NCI-H345 (cell line): ENCODE measurements around the gene BAHCC1.
A peak's percentile ranks its signal among the peaks of the same experiment; 100 is the strongest.
"Not testable (repeated sequence)": the region's sequence is repeated elsewhere in the genome, so short reads cannot be mapped to it uniquely, and the experiment has no call there.

Experiments
- DNase-seq: peaks from one replicate; lab custom pipeline; 2025; lab: John Stamatoyannopoulos, UW

BAHCC1 gene

DNA sequence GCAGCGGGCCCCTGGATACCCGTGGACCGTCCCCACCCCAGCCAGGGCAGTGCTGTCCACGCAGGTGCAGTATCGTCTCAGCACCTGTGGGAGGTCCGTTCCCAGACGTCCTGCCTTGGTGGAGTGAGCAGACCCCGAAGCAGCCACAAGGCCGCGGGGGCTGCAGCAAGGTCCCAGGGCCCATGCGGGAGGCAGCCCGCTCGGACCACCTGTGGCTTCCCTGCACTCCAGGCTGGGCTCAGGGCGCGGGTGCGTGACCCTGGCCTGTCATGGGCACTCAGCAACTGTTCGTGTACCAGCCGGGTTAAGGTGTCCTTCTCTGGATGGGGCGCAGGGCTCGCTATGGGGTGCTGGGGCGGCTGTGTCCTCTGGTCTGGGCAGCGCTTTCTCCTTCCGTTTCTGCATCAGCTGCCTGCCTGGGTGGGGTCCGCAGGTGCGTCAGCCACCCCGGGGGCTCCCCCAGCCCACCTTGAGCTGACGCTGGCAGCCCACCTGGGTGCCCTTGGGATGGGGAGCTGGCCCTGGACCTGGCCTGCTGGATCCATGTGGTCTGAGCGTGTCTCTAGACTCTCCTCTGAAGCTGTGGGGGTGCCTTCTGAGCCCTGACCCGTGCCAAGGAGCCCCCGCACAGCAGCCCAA, 18.4 kb downstream of the BAHCC1 start:
- DNase-seq: no peak

DNA sequence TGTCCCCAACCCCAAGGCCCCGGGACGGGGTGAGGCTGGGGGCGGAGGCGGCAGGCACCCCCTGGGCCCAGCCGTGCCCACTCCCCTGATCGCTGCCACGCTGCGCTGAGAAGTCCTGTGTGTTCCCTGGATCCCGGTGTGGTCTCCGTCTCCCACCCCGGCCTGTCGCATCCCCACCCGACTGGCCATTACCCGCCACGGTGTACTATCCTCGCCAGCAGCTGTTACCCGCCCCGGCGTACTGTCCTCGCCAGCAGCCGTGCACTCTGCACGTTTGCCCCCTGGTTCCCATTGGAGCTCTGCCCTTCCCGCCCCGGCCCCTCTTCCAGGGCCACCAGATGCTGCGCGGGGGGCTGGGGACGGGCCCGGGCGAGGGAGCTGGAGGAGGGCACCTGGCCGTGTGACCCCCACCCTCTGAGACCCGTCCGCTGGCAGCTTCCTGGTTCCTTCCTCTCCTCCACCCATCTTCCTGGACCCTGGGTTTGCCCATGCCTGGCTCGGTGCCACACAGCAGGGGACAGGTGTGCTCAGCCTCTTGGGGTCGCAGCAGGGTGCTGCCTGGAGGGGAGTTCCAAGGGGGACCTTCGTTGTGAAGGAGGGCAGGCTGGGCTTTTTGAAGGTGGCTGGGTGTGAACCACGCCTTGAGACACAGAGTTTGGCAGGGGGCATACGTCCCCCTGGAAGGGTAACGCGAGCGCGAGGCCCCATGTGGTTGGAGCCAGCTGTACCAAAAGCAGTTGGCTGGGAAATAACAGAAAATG, 19.7 kb downstream of the BAHCC1 start:
- DNase-seq: peak; percentile 75

DNA sequence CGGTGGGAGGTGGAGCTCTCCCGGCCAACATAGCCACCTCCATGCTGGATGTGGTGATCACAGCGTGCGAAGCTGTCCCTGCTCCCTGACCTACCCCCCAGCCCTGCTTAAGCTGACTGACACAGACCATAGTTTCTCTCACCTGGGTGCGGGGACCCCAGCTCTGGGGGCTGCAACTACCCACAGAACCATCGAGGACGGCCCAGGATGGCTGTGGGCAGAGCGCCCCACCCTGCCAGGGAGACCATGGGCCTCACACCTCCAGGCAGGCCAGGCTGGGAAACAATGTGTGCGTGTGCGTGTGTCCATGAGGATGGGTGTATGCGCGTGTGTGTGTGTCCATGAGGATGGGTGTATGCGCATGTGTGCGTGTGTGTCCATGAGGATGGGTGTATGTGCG, 20.4 kb downstream of the BAHCC1 start:
- no peak for DNase-seq

- peak; percentile 77 for DNase-seq
These were observed 21.4 kb downstream of the BAHCC1 start for GRCh38 chr17:81416612-81417011.

DNA sequence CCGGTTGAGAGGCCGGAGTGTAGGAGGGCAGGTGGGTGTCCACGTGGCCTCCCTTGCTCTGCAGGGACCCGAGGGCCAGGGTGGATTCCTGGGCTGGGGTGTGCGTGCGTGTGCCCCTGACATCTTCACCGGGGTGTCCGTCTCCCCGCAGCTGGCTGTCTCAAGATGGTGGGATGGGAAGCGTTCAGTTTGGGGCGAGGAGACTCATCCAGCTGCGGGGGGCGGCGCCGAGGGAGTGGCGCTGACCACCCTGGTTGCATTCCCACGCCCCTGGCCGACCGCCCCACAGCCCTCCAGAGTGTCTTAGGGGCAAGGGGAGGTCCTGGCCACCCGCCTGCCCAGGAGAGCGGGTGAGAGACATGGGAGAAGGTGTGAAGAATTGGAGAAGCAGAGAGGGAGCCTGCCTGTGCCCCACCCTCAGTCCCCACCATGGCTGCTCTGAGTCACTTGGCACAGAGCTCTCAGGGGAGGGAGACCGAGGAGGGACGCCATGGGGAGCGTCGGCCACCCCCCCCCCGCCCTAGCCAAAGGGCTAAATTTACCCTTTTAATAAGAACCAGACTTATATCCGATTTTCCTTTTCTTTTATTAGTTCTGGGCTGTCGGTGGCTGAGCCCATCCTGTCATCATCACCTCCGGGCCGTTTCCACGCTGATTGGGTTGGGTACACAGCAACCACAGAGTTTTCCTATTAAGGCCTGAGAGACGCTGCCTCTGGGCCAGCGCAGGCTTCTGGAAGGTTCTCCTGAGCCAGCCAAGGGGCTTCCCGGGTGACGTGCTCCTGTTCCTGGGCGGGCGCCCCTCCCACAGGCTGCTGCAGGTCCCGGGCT, 22.0 kb downstream of the BAHCC1 start:
- DNase-seq: no peak

- no peak for DNase-seq
These were observed 22.8 kb downstream of the BAHCC1 start for GRCh38 chr17:81417879-81418709.

- peak; percentile 68 for DNase-seq
These were observed 23.6 kb downstream of the BAHCC1 start for GRCh38 chr17:81418710-81419318.

GRCh38 chr17:81419319-81419885, 24.1 kb downstream of the BAHCC1 start:
- DNase-seq: peak; percentile 96

DNA sequence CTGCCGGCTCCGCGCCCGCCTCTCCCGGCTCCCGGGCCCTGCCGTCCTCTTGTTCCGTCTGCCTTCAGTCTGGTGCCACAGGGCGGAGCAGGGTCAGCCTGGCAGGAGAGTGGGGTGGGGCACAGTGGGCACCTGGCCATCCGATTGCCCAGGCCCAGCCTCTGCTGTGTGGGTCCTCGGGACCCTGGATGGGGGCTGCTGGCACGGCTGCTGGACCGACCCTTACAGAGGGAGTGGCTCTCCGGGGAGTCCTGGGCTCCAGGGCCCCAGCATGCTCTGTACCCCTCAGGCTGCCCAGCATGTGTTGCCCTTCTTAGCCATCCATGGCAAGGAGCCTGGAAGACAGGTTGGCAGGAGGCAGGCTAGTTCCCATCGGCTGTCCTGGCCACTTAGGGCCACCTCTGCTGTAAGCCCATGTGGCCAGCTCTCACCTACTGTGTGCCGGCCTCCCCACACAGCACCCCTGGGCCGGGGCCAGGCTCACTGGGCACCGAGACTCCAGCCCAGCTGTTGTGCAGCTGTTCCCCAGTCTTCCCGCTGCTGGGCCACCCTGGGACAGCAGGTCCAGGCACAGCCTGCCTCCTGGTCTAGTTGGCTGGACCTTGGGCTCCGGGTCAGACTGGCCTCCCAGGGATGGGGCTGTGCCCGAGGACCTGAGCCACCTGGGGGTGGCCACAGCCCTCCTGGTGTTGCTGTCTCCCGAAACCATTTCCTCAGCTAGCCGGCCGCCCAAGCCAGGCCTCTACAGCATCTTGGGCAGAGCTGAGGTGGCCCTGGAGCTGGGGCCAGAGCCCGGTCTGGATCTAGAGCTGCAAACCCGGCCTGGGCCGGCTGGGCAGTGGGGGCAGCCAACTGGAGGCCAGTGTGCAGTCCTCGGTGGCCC, 24.9 kb downstream of the BAHCC1 start:
- no peak for DNase-seq

GRCh38 chr17:81420769-81421462, 25.7 kb downstream of the BAHCC1 start:
- DNase-seq: no peak

DNA sequence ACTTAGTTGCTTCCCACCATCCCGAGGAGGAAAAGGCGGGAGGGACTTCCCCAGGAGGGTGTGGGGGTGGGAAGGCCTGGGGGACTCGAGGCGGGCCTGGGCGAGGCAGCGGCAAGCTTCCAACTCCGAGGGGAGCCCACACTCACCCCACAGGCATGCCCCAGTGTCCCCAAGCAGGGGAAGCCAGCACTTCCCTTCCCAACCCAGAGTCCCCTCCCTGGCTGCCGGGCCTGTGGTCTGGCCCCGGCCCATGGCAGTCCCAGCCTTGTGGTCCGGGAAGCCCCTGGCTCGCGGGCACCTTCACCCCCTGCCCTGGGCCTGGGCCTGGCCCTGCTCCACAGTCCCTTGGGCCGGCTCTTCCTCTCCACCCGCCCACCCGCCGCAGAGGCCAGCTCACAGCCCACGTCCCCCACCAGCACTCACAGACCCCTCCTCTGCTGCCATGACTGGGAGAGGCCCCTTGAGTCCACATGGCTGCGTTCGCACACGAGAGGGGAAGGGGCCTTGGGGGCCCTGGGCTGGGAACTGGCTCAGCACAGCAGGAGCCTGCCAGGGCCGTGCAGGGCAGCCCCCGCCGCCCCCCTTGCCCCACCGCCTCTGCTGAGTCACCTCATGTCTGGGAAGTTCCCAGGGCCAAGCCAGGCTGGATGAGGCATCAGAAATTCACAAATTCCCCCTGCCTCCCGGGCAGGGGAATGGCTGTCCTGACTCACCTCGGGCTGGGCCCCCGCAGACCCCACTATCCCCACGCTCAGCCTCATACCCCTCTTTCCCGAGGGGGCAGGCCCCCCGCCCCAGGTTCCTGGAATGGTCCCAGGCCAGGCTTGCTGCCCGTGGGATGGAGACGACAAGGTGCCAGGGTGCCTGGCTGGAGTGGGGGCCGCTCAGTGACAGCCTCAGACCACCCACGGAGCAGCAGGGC, 27.8 kb downstream of the BAHCC1 start:
- DNase-seq: no peak

DNA sequence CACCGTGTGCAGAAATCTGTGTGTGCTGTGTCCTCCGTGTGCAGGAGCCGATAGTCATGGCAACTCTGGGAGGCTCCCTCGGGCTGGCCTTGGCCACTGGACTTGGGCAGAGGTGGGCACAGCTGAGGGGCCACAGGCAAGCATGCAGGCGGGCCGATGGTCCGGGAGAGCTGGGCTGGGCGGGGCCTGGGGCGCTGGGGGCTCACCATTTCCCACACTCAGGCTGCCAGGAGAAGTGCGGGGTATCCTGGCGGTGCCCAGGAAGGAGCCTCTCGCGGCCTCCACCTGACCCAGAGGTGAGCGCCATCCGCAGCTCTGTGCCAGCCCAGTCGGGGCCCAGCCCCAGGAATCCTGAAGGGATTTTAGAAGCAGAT, 28.4 kb downstream of the BAHCC1 start:
- no peak for DNase-seq

- DNase-seq: no peak
These were observed 29.1 kb downstream of the BAHCC1 start for GRCh38 chr17:81424151-81425017.

DNA sequence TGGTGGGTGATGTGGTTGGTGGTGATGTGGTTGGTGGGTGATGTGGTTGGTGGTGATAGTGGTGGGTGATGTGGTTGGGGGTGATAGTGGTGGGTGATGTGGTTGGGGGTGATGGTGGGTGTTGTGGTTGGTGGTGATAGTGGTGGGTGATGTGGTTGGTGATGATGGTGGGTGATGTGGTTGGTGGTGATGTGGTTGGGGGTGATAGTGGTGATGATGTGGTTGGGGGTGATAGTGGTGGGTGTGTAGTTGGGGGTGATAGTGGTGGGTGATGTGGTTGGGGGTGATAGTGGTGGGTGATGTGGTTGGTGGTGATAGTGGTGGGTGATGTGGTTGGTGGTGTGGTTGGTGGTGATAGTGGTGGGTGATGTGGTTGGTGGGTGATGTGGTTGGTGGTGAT, 29.8 kb downstream of the BAHCC1 start:
- DNase-seq: not testable (repeated sequence)

- not testable (repeated sequence) for DNase-seq
These were observed 30.6 kb downstream of the BAHCC1 start for GRCh38 chr17:81425716-81426392.

GRCh38 chr17:81426393-81427172, 31.3 kb downstream of the BAHCC1 start:
- no peak for DNase-seq
